HG02970 (cell line): ENCODE data around the gene EP400.

Experiments
- ATAC-seq: cut with Tn5 transposase; IDR thresholded peaks from one replicate; pipeline ENCODE4 v1.9.1; 2021; ENCODE audit warnings: mild to moderate bottlenecking, moderate library complexity, moderate number of reproducible peaks; ENCODE audit not compliant: unreplicated experiment, low FRiP score

The EP400 gene

GRCh38 chr12:131911028-131911650 lies 38.6 kb upstream of the EP400 start:
- ATAC-seq, result no peak

- ATAC-seq, result no peak
Measured at GRCh38 chr12:131911851-131912477, 37.8 kb upstream of the EP400 start.

- ATAC-seq, result no peak
Measured at GRCh38 chr12:131912518-131913274, 37.0 kb upstream of the EP400 start.

- ATAC-seq, result no peak
Measured at GRCh38 chr12:131913666-131914065, 36.1 kb upstream of the EP400 start.

GRCh38 chr12:131914179-131914702 lies 35.5 kb upstream of the EP400 start:
- no peak for ATAC-seq

GRCh38 chr12:131915000-131915689 lies 34.6 kb upstream of the EP400 start:
- no peak for ATAC-seq

- ATAC-seq, result no peak
Measured at GRCh38 chr12:131915823-131916222, 33.9 kb upstream of the EP400 start.

- ATAC-seq, result no peak
Measured at GRCh38 chr12:131916306-131917138, 33.2 kb upstream of the EP400 start.

- no peak for ATAC-seq
Measured at GRCh38 chr12:131917139-131917710, 32.5 kb upstream of the EP400 start.

- no peak for ATAC-seq
Measured at GRCh38 chr12:131917711-131918306, 31.9 kb upstream of the EP400 start.

GRCh38 chr12:131918311-131919050 lies 31.3 kb upstream of the EP400 start:
- no peak for ATAC-seq

- ATAC-seq, result no peak
Measured at GRCh38 chr12:131919051-131919347, 30.7 kb upstream of the EP400 start.

- no peak for ATAC-seq
Measured at GRCh38 chr12:131919366-131920156, 30.2 kb upstream of the EP400 start.

- no peak for ATAC-seq
Measured at GRCh38 chr12:131920157-131920508, 29.6 kb upstream of the EP400 start.

GRCh38 chr12:131920902-131921840 lies 28.6 kb upstream of the EP400 start:
- ATAC-seq, result no peak

GRCh38 chr12:131921866-131922769 lies 27.6 kb upstream of the EP400 start:
- ATAC-seq, result no peak
